GM23338 (cell line): ENCODE results near the gene SCYGR2.

Experiments used
- CREB1 ChIP-seq: fragments of 250-450 bp; sonication (Bioruptor Pico); IDR thresholded peaks from 2 replicates; pipeline ENCODE4 v1.5.0; 2020; ENCODE audit warnings: low read depth, mild to moderate bottlenecking, moderate library complexity
- CTCF ChIP-seq, 2 experiments: fragments of 200-600 bp in 1 of 2; sonication (generic) in 1 of 2; conservative IDR thresholded peaks; 2 replicates each; pipeline versions ENCODE4 v1.5.1 to v1.6.1; 2016 to 2017; ENCODE audit warnings: antibody characterized with exemption in 2 of 2, low read depth in 2 of 2, mild to moderate bottlenecking in 2 of 2, moderate library complexity in 1 of 2
- ETS1 ChIP-seq: IDR thresholded peaks from 2 replicates; pipeline ENCODE4 v1.6.1; 2016; ENCODE audit warnings: antibody characterized with exemption
- EZH2 ChIP-seq: fragments of 200-600 bp; sonication (generic); IDR thresholded peaks from one replicate; pipeline ENCODE4 v1.8.0; 2017; ENCODE audit warnings: antibody characterized with exemption, mild to moderate bottlenecking, low read depth; ENCODE audit not compliant: unreplicated experiment
- EZH2phosphoT487 ChIP-seq: fragments of 200-600 bp; sonication (generic); IDR thresholded peaks from one replicate; pipeline ENCODE4 v1.8.1; 2018; ENCODE audit warnings: antibody characterized with exemption; ENCODE audit not compliant: unreplicated experiment
- JUNB ChIP-seq: IDR thresholded peaks from one replicate; pipeline ENCODE4 v1.6.1; 2016; ENCODE audit warnings: antibody characterized with exemption; ENCODE audit not compliant: unreplicated experiment
- NANOG ChIP-seq: IDR thresholded peaks from 2 replicates; pipeline ENCODE4 v1.6.1; 2016; ENCODE audit warnings: antibody characterized with exemption, borderline replicate concordance
- POLR2AphosphoS5 ChIP-seq: IDR thresholded peaks from 2 replicates; pipeline ENCODE4 v1.6.1; 2016; ENCODE audit warnings: antibody characterized with exemption, low read depth
- REST ChIP-seq: IDR thresholded peaks from one replicate; pipeline ENCODE4 v1.6.1; 2018; ENCODE audit warnings: antibody characterized with exemption; ENCODE audit not compliant: unreplicated experiment
- STAT1 ChIP-seq: IDR thresholded peaks from one replicate; pipeline ENCODE4 v1.6.1; 2016; ENCODE audit warnings: antibody characterized with exemption; ENCODE audit not compliant: unreplicated experiment
- ZNF114 ChIP-seq: fragments of 250-450 bp; sonication (Bioruptor Pico); IDR thresholded peaks from 2 replicates; pipeline ENCODE4 v1.5.0; 2020; ENCODE audit warnings: mild to moderate bottlenecking, moderate library complexity
- ZNF331 ChIP-seq: fragments of 250-450 bp; sonication (Bioruptor Pico); IDR thresholded peaks from 2 replicates; pipeline ENCODE4 v1.5.0; 2020; ENCODE audit warnings: low read depth, mild to moderate bottlenecking, moderate library complexity

GRCh38 chr2:227582369-227582768, 16.3 kb upstream of the SCYGR2 start:
- TF ChIP-seq CTCF (conservative IDR thresholded peaks at IDR 0.05; ENCODE audit: low read depth in 2 of 2) = no peak
- TF ChIP-seq EZH2 = no peak
- no peak for TF ChIP-seq REST
- no peak for TF ChIP-seq STAT1
- no peak for TF ChIP-seq POLR2AphosphoS5
- no peak for TF ChIP-seq EZH2phosphoT487
- TF ChIP-seq NANOG = no peak
- no peak for TF ChIP-seq ETS1
- TF ChIP-seq CREB1 = no peak
- no peak for TF ChIP-seq JUNB
- TF ChIP-seq ZNF331 = no peak
- TF ChIP-seq ZNF114 (CRISPR knock-in tag) = no peak
